ENCODE measurements around the gene SLC5A8.

DNA sequence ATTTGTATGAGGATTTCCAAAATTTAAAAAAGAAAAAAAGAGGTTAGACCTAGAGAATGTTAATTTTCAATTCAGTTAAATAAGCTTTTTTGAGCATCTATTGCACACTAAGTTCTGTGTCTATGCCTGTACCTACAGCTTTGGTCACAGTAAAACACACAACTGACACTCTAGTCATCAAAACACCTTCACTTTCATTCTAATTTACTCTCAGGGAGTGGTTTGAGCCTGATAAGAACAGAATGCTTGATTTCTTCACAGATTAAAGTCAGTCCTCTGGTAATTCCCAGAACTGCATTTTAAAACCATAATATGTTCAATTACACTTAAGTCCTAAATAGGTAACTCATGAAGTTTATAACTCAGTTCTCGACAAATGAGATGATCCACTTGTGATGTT, 9.2 kb downstream of the SLC5A8 start:
- TF ChIP-seq, protein P1, sequence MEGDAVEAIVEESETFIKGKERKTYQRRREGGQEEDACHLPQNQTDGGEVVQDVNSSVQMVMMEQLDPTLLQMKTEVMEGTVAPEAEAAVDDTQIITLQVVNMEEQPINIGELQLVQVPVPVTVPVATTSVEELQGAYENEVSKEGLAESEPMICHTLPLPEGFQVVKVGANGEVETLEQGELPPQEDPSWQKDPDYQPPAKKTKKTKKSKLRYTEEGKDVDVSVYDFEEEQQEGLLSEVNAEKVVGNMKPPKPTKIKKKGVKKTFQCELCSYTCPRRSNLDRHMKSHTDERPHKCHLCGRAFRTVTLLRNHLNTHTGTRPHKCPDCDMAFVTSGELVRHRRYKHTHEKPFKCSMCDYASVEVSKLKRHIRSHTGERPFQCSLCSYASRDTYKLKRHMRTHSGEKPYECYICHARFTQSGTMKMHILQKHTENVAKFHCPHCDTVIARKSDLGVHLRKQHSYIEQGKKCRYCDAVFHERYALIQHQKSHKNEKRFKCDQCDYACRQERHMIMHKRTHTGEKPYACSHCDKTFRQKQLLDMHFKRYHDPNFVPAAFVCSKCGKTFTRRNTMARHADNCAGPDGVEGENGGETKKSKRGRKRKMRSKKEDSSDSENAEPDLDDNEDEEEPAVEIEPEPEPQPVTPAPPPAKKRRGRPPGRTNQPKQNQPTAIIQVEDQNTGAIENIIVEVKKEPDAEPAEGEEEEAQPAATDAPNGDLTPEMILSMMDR (IDR thresholded peaks at IDR 0.05; ENCODE audit: poor library complexity) = no peak
- TF ChIP-seq EZH2phosphoT487 (IDR thresholded peaks at IDR 0.05; ENCODE audit: low read depth, severe bottlenecking, unreplicated experiment) (no peak), EZH2 (IDR thresholded peaks at IDR 0.05; ENCODE audit: borderline replicate concordance) (no peak)
